Measurements from ENCODE around the gene IL13.

DNA sequence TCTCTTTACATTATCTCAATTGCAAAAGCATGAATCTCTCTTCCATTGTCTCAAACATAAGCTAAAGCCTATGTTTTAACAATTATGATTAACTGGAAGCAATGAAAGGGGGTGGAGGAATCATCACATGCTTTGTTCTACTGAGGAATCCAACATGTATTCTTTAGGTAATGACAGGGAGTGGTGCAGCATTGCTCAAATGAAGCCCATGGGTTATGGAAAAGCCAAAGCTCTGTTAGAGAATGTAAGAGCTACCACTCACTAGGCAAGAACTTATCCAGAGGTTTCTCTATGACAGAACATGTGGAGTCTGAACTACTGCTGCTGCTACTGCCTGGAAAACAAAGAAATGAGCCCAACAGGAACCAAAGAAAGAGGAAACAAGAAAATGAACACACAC lies 50.7 kb downstream of the IL13 start:
- TF ChIP-seq, protein P1, sequence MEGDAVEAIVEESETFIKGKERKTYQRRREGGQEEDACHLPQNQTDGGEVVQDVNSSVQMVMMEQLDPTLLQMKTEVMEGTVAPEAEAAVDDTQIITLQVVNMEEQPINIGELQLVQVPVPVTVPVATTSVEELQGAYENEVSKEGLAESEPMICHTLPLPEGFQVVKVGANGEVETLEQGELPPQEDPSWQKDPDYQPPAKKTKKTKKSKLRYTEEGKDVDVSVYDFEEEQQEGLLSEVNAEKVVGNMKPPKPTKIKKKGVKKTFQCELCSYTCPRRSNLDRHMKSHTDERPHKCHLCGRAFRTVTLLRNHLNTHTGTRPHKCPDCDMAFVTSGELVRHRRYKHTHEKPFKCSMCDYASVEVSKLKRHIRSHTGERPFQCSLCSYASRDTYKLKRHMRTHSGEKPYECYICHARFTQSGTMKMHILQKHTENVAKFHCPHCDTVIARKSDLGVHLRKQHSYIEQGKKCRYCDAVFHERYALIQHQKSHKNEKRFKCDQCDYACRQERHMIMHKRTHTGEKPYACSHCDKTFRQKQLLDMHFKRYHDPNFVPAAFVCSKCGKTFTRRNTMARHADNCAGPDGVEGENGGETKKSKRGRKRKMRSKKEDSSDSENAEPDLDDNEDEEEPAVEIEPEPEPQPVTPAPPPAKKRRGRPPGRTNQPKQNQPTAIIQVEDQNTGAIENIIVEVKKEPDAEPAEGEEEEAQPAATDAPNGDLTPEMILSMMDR (conservative IDR thresholded peaks at IDR 0.05), result no peak
- TF ChIP-seq ZFX (IDR thresholded peaks at IDR 0.05), result no peak
